GM06990 (cell line): ENCODE results near the gene MEF2A.
A peak's percentile ranks its signal among the peaks of the same experiment; 100 is the strongest.

Source experiments
- DNase-seq: peaks from one replicate; pipeline ENCODE4 v3.0.0-alpha.2; 2011; ENCODE audit not compliant: insufficient read length; ENCODE audit errors: extremely low read depth
- H3K27me3 ChIP-seq: replicated peaks from 2 replicates; pipeline ENCODE4 v1.6.0; 2011; ENCODE audit warnings: low read length; ENCODE audit not compliant: control insufficient read depth, insufficient read depth
- H3K36me3 ChIP-seq: 2 replicates; pipeline ENCODE4 v1.5.1; 2011; ENCODE audit warnings: low read length; ENCODE audit not compliant: control insufficient read depth, insufficient read depth
- H3K4me3 ChIP-seq: replicated peaks from 2 replicates; pipeline ENCODE4 v1.5.1; 2011; ENCODE audit warnings: low read depth, mild to moderate bottlenecking, control low read depth, low read length
- TF ChIP-seq, protein P1 (sequence below): IDR thresholded peaks from 2 replicates; pipeline ENCODE4 v1.5.1; 2011; ENCODE audit warnings: low read length, control low read depth, mild to moderate bottlenecking, inconsistent platforms; ENCODE audit not compliant: insufficient read depth, poor library complexity, severe bottlenecking

MEF2A gene

DNA sequence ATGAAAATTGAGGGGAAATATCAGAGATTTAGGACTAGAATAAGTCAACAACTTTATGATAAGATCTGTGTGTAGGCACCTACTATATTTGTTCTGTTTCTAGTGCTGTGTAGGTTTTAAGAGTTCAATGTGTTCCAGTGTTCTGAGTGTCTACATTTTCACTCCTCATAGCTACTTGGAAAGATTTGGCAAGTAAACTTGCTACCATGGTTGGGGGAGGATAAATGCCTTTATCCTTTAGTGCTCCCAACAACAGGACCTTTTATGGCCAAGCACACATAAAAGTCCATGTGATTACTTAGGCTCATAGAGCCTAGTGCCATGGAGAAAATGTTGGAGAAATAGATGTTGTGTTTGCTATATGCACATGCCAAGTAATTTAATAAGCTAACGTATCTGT is 103.5 kb downstream of the MEF2A start:
- TF ChIP-seq, protein P1, sequence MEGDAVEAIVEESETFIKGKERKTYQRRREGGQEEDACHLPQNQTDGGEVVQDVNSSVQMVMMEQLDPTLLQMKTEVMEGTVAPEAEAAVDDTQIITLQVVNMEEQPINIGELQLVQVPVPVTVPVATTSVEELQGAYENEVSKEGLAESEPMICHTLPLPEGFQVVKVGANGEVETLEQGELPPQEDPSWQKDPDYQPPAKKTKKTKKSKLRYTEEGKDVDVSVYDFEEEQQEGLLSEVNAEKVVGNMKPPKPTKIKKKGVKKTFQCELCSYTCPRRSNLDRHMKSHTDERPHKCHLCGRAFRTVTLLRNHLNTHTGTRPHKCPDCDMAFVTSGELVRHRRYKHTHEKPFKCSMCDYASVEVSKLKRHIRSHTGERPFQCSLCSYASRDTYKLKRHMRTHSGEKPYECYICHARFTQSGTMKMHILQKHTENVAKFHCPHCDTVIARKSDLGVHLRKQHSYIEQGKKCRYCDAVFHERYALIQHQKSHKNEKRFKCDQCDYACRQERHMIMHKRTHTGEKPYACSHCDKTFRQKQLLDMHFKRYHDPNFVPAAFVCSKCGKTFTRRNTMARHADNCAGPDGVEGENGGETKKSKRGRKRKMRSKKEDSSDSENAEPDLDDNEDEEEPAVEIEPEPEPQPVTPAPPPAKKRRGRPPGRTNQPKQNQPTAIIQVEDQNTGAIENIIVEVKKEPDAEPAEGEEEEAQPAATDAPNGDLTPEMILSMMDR = no peak
- Histone ChIP-seq H3K27me3 (no peaks in the 10 kb centered on the region), H3K36me3 (peaks cover 4% of the 10 kb centered on the region), H3K4me3 (no peak overlapping the region)
- DNase-seq = no peak

DNA sequence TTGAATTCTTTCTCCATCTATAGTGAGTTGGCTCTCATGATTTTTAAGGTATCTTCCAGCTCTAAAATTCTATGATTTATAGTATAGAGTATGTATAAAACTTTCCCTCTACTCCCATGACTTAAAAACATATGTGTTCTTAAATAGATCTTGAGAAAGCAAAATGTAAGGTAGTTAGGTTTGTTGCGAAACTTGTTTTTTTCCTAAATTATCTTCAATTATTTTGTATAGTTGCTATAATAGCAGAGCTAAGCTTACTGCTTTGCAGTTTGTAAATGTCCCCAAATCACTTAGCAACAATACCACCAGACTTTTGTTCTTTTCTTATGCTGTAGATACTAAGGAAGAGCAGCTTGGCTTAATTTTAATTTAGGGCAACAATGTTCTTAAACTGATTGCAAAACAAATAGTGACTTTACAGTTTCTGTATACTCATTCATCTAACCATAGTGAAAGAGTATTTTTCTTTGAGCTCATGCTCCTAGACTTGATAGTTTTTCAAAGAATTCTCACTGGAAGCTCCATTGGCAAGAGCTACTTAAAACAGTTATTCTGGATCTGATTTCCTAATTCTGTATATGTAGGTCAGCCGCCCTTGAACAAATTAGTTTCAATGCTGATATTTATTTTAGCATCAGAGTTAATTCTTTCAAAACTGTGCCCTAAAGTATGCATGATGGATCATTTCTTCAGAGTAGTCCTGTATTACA is 106.3 kb downstream of the MEF2A start:
- peaks cover 4% of the 10 kb centered on the region for H3K36me3 ChIP-seq
- TF ChIP-seq, protein P1 = no peak

DNA sequence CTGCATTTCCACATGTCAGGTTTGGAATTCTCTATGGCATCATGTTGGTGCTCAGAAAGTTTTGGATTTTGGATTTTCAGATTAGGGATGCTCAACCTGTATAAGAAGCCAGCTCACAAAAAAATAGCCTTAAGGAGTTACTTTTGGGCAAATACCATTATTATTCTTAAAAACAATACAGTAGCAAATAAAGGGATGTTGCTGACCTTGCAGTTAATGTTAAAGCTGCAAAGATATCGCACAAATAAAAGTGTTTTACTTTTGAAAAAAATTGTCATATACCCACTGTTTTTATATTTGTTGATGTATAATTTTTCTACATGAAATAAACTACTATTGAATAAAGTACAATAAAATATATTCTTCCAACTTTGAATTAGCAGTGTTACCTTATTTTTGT is 107.3 kb downstream of the MEF2A start:
- no peak overlapping the region for H3K4me3 ChIP-seq
- DNase-seq = no peak
- TF ChIP-seq, protein P1 = no peak
- no peaks in the 10 kb centered on the region for H3K27me3 ChIP-seq
- peaks cover 4% of the 10 kb centered on the region for H3K36me3 ChIP-seq

More for the DNA sequence above, 106.3 kb downstream of the MEF2A start:
- no peaks in the 10 kb centered on the region for H3K27me3 ChIP-seq
- no peak overlapping the region for H3K4me3 ChIP-seq
- no peak for DNase-seq

DNA sequence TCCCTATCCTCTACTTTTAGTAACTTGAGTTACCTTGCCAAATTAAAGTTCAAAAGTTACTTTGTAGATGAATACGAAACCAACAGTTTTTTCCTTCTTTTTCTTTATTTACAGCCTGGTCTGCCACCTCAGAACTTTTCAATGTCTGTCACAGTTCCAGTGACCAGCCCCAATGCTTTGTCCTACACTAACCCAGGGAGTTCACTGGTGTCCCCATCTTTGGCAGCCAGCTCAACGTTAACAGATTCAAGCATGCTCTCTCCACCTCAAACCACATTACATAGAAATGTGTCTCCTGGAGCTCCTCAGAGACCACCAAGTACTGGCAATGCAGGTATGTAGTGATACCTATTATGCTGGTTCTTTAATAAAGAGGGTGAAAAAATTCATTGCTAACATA is 108.5 kb downstream of the MEF2A start:
- TF ChIP-seq, protein P1 = no peak
- Histone ChIP-seq H3K27me3 (no peaks in the 10 kb centered on the region), H3K36me3 (peaks cover 5% of the 10 kb centered on the region), H3K4me3 (no peak overlapping the region)
- no peak for DNase-seq

DNA sequence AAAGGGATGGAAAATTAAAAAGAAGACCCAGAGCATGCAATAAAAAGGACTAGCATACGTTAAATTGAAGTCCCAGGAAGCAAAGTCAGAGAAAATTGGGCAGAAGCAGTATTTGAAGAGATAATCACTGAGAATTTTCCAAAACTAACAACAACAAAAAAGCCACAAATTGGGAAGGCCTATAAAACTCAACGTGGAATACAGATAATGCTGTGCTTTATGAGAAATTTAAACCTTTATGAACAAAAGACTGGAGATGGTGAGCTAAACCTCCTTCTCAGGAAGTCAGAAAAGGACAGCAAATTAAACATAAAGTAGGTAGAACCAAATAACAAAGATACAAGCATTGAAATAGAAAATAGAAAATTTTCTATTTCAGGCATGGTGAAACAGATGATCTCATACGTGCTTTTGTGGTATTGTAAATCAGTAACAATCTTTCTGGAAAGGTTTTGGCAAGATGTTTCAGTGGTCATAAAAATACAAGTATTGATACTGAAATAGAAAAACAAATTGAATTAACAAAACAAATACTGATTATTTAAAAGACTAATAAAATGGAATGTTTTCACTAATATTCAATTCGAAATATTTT is 111.9 kb downstream of the MEF2A start:
- TF ChIP-seq, protein P1 = no peak
- Histone ChIP-seq H3K27me3 (no peaks in the 10 kb centered on the region), H3K36me3 (peaks cover 9% of the 10 kb centered on the region), H3K4me3 (no peak overlapping the region)
- DNase-seq = peak; percentile 27
